ENCODE data around the gene PTPRR.

PTPRR gene

GRCh38 chr12:70788774-70789173 is 131.8 kb downstream of the PTPRR start:
- no peak for DNase-seq

DNA sequence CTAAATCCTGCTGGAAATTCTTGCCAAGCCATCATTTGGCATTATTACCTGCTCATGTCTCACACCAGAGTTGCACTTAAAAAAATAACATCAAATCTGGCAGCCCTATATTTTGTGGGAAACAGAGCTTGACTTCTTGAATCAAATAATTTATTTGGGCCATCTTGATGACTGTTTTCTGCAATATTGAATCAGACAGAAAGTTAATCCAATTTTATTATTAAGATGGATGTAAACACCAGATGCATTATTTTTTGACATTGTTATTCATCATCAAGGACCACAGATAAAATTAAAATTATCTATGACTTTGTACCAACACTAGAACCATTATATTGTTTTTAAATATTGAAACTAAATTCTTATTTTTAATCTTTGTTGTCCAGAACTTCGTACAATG is 132.9 kb downstream of the PTPRR start:
- no peak for DNase-seq

GRCh38 chr12:70785896-70786295 is 134.6 kb downstream of the PTPRR start:
- DNase-seq: no peak

DNA sequence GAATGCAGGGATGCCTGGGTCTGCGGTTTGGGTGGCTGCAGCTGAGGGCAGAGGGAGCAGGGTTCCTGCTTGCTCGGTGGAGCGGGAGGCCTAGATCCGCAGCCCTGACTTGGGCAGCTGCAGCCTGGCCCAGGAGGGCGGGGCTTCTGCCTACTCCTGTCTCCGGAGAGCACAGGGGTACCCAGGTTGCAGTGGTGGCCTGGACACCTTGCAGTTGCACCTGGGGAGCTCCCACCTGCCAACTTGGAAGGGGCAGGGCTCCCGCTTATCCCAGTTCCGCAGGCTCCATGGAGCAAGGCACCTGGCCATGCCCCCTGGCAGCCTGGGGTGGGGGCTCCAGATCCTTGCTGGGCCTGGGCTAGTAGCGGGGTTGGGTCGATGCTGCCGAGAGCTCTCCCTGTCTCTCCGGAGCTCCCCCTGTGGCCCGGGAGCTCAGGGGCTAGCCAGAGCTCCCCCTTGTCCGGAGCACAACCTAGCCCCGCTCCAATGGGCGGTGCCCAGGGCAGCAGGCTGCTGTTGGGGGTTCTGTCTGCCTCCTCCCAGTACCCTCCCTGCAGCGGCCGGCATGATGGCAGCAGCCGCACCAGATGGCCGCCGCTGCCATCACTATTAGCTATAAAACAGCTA is 136.4 kb downstream of the PTPRR start:
- no peak for DNase-seq

DNA sequence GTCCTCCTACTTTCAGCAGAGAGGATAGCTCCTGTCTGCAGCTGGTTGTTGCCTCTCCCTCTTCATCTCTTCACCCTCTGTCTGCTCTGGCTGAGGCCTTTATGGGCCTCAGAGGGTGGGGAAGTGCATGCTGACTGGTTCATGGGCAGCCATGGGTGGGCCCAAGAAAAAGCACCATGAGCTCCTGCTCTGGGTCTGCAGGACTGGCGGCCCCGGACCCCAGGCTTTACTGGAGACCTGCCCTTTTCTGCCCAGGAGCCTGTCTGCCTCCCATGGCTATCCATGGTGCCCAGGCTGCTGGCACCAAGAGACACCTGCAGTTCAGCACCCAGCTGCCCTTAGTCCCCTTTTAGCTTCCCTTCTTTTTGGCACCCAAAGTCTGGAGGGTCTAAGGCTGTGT is 137.1 kb downstream of the PTPRR start:
- no peak for DNase-seq

GRCh38 chr12:70779250-70779649 is 141.3 kb downstream of the PTPRR start:
- DNase-seq: no peak

DNA sequence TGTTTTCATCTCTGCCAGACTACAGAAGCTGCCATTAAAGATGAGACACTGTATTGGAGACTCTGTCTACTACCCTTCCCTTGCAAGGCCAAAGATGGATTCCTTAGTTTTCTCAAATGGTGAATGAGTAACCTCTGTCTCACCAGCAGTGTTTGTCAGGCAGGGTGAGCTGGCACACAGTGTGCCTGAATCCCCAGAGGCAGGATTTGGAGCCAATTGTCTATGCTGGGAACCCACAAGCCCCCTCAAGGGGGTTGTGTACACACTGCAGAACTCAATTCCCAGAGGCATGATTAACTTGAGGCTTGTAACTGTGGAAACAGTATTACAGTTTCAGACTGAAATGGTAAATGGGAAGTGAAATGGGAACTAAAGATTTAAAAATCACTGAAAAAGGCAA is 146.5 kb downstream of the PTPRR start:
- DNase-seq: no peak

DNA sequence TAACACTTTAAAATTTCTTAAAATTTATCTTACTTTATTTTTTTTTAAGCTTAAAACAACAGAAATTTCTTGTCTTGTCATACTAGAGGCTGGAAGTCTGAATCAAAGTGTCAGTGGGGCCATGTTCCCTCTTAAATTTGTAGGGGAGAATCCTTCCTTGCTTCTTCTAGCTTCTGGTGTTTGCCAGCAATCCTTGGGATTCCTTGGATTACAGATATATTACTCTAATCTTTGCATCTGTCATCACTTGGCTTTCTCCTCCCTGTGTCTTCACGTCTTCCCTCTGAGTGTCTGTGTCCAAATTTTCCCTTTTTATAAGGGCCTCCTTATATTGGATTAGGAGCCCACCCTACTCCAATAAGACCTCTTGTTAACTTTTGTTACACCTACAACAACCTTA is 147.7 kb downstream of the PTPRR start:
- no peak for DNase-seq

DNA sequence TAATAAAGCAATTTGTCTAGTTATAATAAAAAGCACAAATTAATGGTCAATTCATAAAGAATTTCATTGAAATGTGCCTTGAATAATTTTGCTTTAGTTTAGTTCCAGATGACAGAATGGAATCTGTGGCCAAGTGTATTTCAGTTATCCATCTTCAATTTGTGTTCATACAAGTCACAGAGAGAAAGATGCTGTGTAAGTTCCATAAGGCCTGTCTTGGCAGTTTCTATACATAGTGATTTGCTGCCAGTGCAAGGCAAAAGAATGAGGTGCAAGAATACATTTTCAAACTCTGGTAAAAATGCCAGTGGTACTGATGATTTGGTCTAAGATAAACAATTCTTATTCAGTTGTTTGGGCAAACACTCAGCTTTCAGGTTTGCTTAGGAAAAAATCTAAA is 149.0 kb downstream of the PTPRR start:
- DNase-seq: no peak

GRCh38 chr12:70763666-70764065 is 156.9 kb downstream of the PTPRR start:
- DNase-seq: no peak

DNA sequence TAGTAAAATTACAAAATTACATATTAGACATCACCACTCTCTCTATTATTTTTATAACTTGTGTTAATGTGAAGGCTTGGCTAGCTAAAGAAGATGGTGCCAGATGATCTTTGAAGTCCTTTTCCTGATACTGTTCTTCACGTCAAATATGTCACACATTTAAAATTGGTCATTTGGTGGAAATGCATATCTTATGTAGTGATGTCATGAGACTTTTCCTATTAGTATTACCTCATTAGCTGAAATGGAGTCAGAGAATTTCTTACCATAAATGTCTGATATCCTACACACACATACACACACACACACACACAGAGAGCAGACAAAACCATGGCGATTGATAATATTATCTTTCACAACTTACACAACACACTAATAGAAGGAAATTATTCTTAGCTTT is 158.5 kb downstream of the PTPRR start:
- DNase-seq: no peak

- no peak for DNase-seq
Measured at GRCh38 chr12:70759161-70759918, 161.2 kb downstream of the PTPRR start.

DNA sequence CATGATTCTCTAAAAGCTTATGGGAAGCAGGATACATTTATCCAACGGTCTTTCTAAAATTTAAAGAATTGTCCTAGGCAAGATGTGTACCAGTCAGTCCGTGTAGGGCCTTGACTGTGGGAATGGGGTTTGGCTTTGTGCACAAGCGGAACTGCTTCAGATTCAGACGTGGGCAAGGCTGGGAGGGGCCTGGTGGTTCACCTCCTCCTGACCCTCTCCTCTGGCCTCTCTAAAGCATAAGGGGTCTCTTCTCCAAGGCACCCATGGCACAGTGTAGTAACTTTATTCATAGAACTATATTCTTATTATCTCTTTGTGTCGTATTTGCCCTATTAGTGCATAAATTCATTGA is 162.1 kb downstream of the PTPRR start:
- no peak for DNase-seq

DNA sequence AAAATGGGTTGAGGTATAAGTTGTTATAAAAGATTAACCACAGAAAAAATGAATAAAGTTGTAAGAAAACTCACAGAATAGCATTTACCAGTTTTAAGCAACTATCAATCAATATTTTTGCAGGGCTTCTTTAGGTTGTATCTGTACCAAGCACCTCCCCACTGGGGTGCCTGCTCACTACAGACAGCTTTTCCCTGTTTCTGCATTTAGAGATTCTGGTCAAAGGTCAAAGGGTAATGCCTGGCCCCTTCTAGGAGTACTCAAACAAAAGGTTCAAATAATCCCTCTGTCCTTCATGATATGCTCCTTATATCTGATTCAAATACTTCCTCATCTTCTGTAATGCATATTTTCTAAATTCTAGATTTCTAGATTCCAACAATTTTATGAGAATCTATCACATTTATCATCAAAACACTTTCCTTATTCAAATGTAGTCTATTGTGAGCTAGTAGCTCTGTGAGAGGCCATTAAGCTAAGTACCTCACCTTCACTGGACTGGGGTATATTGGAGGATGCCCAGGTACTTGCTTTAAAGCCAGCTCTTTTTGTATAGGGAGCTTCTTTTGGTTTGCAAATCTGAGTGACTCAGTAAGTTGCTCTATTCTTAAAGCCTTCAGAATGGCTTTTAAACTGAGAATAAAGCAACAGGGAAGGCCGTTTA is 162.6 kb downstream of the PTPRR start:
- no peak for DNase-seq

- no peak for DNase-seq
Measured at GRCh38 chr12:70756791-70757190, 163.7 kb downstream of the PTPRR start.

GRCh38 chr12:70756118-70756517 is 164.4 kb downstream of the PTPRR start:
- DNase-seq: no peak

GRCh38 chr12:70754330-70754741 is 166.2 kb downstream of the PTPRR start:
- DNase-seq: no peak

- no peak for DNase-seq
Measured at GRCh38 chr12:70752327-70752726, 168.2 kb downstream of the PTPRR start.

- no peak for DNase-seq
Measured at GRCh38 chr12:70749931-70750330, 170.6 kb downstream of the PTPRR start.

GRCh38 chr12:70748809-70749208 is 171.7 kb downstream of the PTPRR start:
- DNase-seq: no peak

- no peak for DNase-seq
Measured at GRCh38 chr12:70747445-70748260, 172.9 kb downstream of the PTPRR start.

- no peak for DNase-seq
Measured at GRCh38 chr12:70745048-70745447, 175.5 kb downstream of the PTPRR start.

GRCh38 chr12:70744178-70744577 is 176.4 kb downstream of the PTPRR start:
- DNase-seq: no peak

Measured in hippocampal formation (tissue), 2 donors.